Measurements from ENCODE around the gene TAF10.

TAF10 gene

DNA sequence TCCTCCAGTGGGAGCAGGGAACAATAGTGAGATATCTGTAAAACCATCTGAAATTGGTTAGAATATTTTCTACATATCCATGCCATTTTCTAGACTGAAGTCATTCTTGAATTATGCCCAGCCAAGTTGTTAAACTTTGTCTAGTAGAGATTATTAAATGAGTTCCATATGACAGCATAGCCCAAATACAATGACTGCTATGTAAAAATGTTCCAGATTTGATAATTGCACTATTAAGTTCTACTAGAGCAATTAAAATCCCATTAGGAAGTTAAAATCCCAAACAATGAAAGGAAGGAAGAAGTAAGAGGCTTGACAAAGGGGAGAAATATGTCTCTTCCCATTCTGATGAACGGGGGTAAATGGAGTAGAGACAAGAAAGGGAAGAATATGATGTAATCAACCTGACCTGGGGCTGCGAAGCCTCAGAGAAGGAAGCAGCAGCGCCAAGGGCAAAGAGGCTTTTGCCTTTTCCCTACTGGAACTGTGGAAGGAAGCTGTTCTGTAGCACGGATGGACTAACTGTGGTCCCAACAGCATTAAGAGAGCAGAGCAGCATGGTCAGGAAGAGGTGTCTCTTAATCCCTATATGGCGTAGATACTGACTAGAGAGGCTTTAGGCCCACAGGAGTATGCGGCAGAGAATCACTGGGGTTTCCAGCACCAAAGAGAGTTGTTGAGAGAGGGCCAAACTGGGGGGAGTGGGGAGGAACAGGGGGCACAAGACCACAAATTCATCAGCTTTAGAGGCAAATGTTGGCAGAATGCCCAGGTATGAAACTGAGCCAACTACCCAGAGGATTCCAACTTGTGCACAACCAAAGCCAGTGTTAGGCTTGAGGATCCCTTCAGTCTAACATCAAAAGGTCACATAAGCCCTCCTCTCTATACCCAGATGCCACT is 35.3 kb downstream of the TAF10 start:
- DNase-seq (ENCODE audit: low spot score) = no peak

DNA sequence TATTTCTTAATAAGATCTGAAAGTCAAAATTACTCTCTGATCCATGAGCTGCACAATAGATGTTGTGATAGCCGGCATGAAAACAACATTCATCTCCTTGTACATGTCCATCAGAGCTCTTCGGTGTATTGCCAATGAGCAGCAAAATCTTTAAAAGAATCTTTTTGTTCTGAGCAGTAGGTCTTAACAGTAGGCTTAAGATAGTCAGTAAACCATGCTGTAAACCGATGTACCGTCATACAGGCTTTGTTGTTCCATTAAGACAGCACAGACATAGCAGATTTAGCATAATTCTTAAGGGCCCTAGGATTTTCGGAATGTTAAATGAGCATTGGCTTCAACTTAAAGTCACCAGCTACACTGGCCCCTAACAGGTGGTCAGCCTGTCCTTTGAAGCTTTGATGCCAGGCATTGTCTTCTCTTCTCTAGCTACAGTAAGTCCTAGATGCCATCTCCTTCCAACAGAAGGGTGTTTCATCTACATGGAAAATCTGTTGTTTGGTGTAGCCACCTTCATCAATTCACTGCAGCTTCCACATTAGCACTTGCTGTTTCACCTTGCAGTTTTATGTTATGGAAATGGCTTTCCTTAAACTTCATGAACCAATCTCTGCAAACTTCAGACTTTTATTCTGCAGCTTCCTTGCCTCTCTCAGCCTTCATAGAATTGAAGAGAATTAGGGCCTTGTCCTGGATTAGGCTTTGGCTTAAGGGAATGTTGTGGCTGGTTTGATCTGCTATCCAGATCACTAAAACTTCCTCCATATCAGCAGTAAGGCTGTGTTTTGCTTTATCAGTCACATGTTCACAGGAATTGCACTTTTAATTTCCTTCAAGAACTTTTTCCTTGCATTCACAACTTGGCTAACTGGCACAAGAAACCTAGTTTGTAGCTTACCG is 37.0 kb downstream of the TAF10 start:
- DNase-seq (ENCODE audit: low spot score) = no peak

DNA sequence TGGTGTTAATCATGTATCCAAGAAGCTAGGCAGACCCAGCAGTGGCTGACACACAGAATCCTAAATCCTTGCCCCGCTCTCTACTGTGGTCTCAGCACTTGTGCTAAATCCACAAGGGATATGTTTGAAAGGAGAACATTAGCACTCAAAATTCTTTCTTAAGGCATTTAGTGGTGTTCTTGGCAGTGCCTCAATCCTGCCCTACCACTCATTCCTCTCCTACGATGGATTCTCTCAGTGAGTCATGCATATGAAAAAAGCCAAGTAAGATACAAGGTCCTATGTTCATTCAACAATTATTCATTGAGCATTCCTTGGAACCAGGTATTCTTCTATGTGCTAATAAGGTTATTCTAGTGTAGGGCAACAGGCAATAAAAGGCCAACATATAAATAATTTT is 39.8 kb downstream of the TAF10 start:
- no peak for DNase-seq (ENCODE audit: low spot score)

DNA sequence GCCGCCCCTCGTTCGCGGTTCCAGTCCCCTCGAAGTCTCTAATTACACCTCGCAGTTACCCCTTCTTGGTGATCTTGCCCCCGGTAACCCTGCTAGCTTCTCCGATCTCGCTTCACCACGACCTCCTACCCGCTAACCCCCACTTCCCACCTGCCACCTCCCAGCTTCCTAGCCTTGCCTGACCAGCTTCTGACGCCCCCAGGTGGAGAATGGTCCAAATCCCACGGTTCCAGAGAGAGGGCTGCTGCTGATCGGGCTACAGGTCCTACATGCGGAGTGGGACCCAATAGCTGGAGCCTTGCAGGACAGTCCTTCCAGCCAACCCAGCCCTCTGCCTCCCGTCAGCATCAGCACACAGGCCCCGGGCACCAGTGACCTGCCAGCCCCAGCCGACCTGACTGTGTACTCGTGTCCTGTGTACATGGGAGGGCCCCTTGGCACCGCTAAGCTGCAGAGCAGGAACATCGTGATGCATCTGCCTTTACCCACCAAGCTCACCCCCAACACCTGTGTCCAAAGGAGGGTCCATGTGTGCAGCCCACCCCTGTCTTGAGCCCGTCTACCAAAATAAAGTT is 40.5 kb downstream of the TAF10 start:
- no peak for DNase-seq (ENCODE audit: low spot score)

DNA sequence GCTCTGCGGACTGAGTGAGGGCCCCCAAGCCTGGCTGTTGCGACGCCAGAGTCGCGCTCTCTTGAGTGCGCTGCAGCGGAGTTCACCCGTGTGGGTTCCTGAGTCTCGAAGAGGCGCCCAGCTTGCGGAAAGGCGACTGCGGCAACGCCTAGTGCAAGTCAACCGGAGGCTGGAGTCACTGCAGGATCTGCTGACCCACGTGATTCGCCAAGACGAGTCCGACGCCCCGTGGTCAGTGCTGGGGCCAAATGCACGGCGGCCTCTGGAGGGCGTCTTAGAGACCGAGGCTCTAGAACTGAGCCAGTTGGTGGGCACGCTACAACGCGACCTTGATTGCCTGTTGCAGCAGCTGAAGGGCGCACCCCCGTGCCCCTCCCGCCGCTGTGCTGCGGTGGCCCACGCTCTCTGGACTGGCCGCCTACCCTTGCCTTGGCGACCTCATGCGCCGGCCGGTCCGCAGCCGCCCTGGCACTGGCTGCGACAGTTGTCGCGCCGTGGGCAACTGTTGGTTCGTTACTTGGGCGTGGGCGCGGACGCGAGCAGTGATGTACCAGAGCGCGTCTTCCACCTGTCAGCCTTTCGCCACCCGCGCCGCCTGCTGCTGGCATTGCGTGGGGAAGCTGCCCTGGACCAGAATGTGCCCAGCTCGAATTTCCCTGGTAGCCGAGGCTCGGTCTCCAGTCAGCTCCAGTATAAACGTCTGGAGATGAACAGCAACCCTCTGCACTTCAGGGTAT is 41.2 kb downstream of the TAF10 start:
- no peak for DNase-seq (ENCODE audit: low spot score)

DNA sequence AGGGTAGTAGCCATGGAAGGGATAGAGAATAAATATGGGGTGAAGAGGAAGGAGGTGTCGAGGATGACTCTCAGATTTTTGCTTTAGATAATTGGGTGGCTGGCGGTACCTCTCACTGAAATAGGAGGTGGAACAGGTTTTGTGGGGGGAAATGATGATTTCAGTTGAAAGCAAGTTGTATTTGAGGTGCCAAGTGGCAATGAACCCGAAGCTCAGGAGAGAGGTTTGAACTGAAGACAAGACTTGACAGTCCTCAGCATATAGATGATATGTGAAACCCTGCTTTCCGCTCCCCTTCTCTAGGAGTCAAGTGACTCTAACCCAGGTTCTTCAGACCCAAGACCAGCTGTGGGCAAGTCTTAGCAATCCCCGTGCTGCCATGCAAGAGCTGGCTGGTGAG is 42.3 kb downstream of the TAF10 start:
- DNase-seq (ENCODE audit: low spot score) = no peak

DNA sequence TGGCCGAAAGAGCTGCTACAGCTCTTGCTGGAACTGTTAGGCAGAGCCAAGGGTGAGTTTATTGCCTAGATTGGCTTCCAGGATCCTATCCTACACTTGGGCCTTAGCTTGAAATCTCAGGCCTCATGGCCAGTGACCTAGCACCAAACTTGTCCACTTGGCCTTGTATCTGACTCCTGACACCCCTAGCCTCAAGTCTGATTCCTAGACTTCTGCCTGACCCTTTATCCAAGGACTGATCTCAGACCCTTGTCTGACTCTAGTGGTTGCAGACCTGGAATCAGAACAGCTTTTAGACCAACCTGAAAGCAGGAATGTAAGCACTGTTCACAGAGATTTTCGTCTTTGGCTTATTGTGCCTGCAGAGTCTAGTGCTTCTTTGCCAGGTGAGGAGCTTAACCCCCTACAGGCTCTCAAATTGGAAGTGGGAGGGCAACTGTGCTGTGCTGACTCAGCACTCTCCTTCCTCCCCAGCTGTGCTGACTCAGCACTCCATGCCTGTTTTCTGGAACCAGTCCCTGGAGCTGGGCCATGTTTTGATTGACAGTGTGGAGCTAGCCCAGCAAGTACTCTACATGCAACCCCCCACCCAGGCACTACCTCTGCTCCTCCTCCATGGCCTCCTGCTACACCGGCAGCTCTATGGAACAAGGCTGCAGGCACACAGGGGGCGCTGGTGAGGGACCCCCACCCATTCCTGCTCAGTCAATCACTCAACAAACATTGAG is 43.7 kb downstream of the TAF10 start:
- DNase-seq (ENCODE audit: low spot score) = no peak

DNA sequence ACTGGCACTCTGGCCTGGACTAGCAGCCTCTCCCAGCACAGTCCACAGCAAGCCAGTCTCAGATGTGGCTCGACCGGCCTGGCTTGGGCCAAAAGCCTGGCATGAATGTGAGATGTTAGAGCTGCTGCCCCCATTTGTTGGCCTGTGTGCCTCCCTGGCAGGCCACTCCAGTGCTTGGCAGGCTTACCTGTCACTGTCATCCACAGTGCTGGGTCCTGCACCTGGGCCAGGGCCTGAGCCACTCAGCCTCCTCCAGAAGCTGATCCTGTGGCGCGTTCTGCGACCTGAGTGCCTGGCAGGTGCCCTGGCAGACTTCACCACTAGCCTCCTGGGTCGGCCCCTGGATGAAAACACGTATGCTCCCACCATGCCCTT is 44.7 kb downstream of the TAF10 start:
- DNase-seq (ENCODE audit: low spot score) = no peak

DNA sequence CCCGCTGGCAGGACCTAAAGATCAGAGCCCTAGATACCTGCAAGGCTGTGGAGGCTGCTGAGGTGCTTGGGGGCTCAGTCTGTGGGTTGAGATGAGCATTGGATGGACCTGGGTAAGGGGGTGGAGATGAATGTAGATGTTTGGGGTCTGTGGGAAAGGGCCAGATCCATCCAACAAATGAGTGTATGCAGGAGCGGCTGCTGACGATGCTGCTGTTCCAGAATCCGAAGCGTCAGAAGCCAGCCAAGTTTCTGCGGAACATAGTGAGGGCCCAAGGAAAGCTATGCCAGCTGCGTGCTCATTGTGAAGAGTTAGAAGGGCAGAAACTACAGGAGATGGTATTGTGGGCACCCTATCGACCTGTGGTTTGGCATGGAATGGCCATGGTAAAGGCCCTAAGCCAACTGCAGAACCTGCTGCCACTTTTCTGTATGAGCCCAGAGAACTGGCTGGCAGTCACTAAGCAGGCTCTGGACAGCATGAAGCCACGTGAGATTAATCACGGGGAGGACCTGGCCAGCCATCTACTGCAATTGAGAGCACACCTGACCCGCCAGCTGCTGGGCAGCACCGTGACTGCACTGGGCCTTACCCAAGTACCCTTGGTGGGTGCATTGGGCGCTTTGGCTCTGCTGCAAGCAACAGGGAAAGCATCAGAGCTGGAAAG is 45.2 kb downstream of the TAF10 start:
- DNase-seq (ENCODE audit: low spot score) = no peak

DNA sequence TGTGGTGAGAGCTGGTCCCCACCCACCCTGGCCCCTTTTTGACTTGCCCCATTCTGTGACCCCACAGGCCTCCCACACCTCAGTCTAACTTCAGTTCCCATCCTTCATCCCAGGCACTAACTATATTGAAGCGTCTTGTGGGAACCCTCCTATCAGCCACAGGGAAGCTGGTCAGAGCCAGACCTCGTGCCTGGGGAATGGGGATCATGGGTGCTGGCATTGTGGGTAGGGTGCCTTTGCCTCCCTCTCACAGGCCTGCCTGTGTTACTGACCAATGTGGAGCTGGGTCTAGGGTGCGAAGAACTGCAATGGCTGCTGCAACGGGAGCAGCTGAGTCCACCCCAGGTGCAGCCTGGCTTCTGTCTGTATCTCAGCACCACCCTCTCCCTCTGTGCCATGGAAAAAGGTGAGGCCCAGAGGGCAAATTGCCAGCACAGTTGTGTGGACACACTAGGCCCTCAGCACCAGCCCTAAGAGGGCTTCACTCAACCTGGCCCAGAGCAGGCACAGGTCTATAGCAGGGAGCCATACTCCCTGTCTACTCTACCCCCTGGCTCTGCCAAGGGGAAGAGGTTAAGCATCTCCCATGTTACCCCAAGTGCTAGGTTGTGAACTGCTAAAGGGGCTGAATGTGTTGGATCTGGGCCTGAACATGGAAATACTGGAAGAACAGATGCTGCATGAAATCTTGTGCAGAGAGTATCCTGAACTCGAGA is 45.9 kb downstream of the TAF10 start:
- DNase-seq (ENCODE audit: low spot score) = no peak

DNA sequence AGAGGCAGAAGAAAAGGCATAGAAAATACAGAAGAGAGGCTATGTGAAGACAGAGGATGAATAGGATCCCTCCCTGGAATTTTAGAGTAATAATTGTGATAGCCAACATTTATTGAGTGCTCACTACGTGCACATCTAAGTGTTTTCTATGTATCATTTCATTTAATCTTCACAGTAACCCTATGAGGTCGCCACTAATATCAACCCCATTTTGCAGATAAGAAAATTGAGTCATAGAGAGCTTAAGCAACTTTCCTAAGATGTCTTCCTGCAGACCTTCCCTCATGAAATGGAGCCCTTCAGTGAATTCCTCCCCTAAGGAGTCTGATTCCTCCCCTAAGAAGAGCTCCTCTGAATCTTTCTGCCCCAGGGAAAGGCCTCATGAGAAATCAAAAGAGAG is 46.7 kb downstream of the TAF10 start:
- no peak for DNase-seq (ENCODE audit: low spot score)

DNA sequence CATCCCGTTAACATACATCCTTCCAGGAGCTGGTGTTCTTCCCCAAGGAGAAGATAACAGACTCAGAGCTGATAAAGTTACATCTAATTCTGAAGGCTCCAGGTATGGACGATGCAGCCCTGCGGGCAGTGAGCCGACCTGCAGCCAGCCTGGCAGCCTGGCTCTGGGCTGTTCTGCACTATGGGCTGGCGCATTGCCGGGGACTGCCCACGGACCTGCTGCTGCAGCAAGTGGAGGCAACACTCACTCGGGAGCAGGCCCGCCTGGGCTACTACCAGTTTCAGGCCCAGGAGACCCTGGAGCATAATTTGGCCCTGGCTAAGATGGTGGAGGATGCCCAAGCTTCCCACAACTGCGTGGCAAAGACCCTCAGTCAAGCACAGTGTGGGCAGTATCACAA is 48.3 kb downstream of the TAF10 start:
- DNase-seq (ENCODE audit: low spot score) = no peak

DNA sequence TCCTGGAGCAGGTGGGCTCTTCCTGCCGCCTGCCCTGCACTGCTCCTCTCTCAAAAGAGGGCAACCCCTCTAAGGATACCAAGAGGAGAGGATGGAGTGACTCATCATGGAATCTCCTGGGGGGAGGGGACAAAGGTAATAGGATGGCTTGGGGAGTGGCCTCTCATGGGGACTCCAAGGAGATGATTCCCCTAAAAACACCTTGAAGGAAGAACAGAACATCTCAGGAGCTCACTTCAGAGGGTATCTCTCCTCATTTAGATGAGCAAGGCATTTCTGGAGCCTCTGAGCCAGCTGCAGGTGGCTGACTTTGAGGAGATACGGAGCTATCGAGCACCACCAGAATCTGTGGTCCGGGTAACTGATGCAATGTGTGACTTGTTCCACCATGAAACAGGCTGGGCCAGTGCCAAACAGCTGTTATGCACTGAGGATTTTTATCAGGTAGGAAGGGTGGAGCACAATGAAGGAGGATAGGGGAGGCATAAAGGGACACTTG is 48.8 kb downstream of the TAF10 start:
- DNase-seq (ENCODE audit: low spot score) = no peak

DNA sequence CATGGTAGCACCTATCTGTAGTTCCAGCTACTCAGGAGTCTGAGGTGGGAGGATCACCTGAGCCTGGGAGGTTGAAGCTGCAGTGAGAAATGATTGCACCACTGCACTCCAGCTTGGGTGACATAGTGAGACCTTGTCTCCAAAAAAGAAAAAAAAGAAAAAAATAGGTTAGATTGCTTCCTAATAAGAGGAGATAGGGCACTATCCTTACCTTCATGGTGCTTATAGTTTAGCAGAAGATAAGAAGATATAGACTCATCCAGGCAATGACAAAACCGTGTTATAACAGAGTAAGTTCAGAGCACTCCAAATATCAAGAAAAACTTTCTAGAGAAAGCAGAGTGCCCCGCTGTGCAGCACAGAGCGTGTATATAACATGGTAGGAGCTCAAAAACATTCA is 50.7 kb downstream of the TAF10 start:
- DNase-seq (ENCODE audit: low spot score) = no peak

All from CD4-positive, alpha-beta T cell treated with Interleukin-15 for 4 hours (primary cell).